ENCODE results near the gene HTR3B. TPM values are rescaled to one million over a fixed set of nuclear protein-coding genes. Genes with fewer than 3 reads are reported as not detected.

Gene HTR3B
- total and polyA plus RNA-seq, 2 of the 4 experiments (the other 2 are of a cell fraction), result not detected

- dilution Hi-C loops (cut with HindIII; ENCODE audit: low sequenced_read_pairs, unreplicated experiment), result no loop called here
- CTCF ChIA-PET, result no interaction called here
Measured at GRCh38 chr11:113951537-113951936, 46.9 kb downstream of the HTR3B start.

More at GRCh38 chr11:113951537-113951936, 46.9 kb downstream of the HTR3B start:
- Histone ChIP-seq H3K4me1 (ENCODE audit: control insufficient read depth, insufficient read depth, low read length) (no peaks in the 10 kb centered on the region), H2AK5ac (ENCODE audit: low read depth, low read length) (no peak overlapping the region), H2AK9ac (replicated peaks; ENCODE audit: low read depth, low read length, poor library complexity) (no peak overlapping the region), H3K27ac (ENCODE audit: insufficient read depth, low read length) (no peak overlapping the region), H4K8ac (ENCODE audit: low read depth in 2 of 2, low read length in 2 of 2) (no peak overlapping the region), H3K27me3 (ENCODE audit: control insufficient read depth, insufficient read depth, low read length) (peaks cover 4% of the 10 kb centered on the region; the same call in 1 of the 2 replicates), H3K9ac (ENCODE audit: low read depth, low read length) (no peak overlapping the region), H3K14ac (replicated peaks; ENCODE audit: low read depth, low read length) (no peak overlapping the region), H3K4me3 (ENCODE audit: insufficient read depth, low read depth, low read length) (no peak overlapping the region), H3K9me3 (ENCODE audit: control insufficient read depth, insufficient read depth, low read length) (no peaks in the 10 kb centered on the region), H3K23ac (ENCODE audit: low read depth, low read length) (no peak overlapping the region), H2BK120ac (ENCODE audit: low read depth, low read length) (no peak overlapping the region), H3K4ac (ENCODE audit: low read depth, low read length) (no peak overlapping the region), H3K18ac (ENCODE audit: low read depth, low read length) (no peak overlapping the region), H2BK5ac (ENCODE audit: low read depth, low read length, poor library complexity, severe bottlenecking) (no peak overlapping the region), H4K91ac (ENCODE audit: insufficient read depth, low read depth, low read length) (no peak overlapping the region), H2AFZ (replicated peaks; ENCODE audit: low read length, poor library complexity) (no peak overlapping the region), H3K56ac (ENCODE audit: extremely low read depth, insufficient read depth, low read length) (no peak overlapping the region), H3K79me1 (ENCODE audit: low read depth in 1 of 2, low read length in 2 of 2) (no peaks in the 10 kb centered on the region), H4K5ac (ENCODE audit: low read depth, low read length) (no peak overlapping the region), H3K36me3 (ENCODE audit: control insufficient read depth, insufficient read depth, low read length) (no peaks in the 10 kb centered on the region), H4K20me1 (ENCODE audit: insufficient read depth, low read length) (no peaks in the 10 kb centered on the region), H2BK15ac (ENCODE audit: low read depth, low read length) (no peak overlapping the region), H2BK20ac (ENCODE audit: low read depth, low read length) (no peak overlapping the region), H3K9me1 (ENCODE audit: insufficient read depth, low read length) (no peaks in the 10 kb centered on the region), H3K4me2 (ENCODE audit: low read depth, low read length) (no peak overlapping the region)
- TF ChIP-seq, protein P1, sequence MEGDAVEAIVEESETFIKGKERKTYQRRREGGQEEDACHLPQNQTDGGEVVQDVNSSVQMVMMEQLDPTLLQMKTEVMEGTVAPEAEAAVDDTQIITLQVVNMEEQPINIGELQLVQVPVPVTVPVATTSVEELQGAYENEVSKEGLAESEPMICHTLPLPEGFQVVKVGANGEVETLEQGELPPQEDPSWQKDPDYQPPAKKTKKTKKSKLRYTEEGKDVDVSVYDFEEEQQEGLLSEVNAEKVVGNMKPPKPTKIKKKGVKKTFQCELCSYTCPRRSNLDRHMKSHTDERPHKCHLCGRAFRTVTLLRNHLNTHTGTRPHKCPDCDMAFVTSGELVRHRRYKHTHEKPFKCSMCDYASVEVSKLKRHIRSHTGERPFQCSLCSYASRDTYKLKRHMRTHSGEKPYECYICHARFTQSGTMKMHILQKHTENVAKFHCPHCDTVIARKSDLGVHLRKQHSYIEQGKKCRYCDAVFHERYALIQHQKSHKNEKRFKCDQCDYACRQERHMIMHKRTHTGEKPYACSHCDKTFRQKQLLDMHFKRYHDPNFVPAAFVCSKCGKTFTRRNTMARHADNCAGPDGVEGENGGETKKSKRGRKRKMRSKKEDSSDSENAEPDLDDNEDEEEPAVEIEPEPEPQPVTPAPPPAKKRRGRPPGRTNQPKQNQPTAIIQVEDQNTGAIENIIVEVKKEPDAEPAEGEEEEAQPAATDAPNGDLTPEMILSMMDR (conservative IDR thresholded peaks at IDR 0.05; ENCODE audit: low read depth, low read length), result no peak
- TF ChIP-seq FOS (IDR thresholded peaks at IDR 0.05; ENCODE audit: low read depth, low read length) (no peak), USF2 (IDR thresholded peaks at IDR 0.05; ENCODE audit: low read depth, low read length) (no peak)
- POLR2A ChIA-PET (ENCODE audit: unreplicated experiment), result no interaction called here
- ATAC-seq (ENCODE audit: low read depth) (no peak), DNase-seq (no peak)
- intact Hi-C loops (cut with micrococcal nuclease) (no loop called here), in situ Hi-C loops (cut with MboI; ENCODE audit: low sequenced_read_pairs) (no loop called here)
- no TSS peak for BruUV-seq (replicated peaks)
- WGBS, 2 experiments (ENCODE audit: extremely low coverage in 2 of 2, insufficient read length in 1 of 2), result no CpG with 5 or more reads among the region's 5 CpGs
